Measurements from ENCODE around the gene FUBP3.

The FUBP3 gene

DNA sequence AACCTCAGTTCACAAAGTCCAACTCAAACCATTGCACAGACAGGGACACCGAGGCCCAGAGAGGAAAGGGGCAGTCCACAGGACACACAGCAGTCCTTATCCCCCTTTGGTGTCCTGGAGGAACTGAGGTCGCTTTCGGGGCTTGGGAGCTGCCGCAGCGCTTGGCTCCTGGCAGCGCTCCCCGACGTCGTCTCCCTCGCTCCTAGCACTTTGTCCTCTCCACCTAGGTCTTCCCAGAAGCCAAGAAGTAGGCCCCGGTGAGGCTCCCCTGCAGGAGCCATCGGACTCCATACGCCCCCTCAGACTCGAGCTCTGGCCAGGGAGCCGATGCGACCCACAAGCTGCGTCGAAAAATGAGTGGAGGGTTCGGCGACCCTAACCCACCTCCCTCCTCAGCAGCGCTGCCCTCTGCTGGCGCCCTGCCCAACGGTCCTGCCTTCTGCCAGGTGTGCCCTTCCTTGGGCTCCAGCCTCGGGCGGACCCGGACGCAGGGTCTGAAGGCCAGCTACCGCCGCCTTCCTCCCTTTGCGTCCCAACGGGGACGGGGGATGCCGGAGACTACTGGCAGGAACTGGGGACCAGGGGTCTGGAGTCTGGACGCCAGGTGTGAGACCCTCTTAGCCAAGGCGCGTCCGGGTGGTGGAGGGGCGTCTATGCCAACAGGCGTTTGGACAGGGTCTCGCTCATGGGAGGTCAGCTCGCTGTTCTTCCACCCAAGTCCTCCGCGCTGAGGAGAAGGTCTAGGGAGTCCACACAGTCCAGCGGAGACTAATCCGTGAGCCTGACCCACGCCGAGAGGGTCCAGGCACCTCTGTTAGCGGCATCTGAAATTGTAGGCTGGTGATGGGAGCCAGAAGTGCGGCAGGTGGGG, 83.0 kb downstream of the FUBP3 start:
- Histone ChIP-seq H3K9ac (ENCODE audit: low read length) (no peak overlapping the region), H2AFZ (ENCODE audit: low read depth, low read length, severe bottlenecking) (no peak overlapping the region), H3K79me2 (ENCODE audit: insufficient read depth, low read length) (no peaks in the 10 kb centered on the region), H3K27ac (ENCODE audit: low read depth, low read length) (no peak overlapping the region), H4K20me1 (ENCODE audit: low read depth, low read length) (no peaks in the 10 kb centered on the region), H3K36me3 (ENCODE audit: low read length) (no peaks in the 10 kb centered on the region), H3K4me2 (ENCODE audit: low read depth, low read length, poor library complexity, severe bottlenecking) (no peak overlapping the region), H3F3A (ENCODE audit: insufficient read depth) (no peaks in the 10 kb centered on the region), H3K27me3 (ENCODE audit: low read length) (no peaks in the 10 kb centered on the region), H3K9me2 (replicated peaks; ENCODE audit: insufficient read depth, low read length) (no peaks in the 10 kb centered on the region), H3K9me3 (ENCODE audit: insufficient read depth, low read length) (no peaks in the 10 kb centered on the region), H3K4me3 (ENCODE audit: insufficient read depth, low read length, poor library complexity, severe bottlenecking) (no peak overlapping the region)
- TF ChIP-seq EZH2phosphoT487 (conservative IDR thresholded peaks at IDR 0.05; ENCODE audit: low read length): no peak
- TF ChIP-seq, protein P1, sequence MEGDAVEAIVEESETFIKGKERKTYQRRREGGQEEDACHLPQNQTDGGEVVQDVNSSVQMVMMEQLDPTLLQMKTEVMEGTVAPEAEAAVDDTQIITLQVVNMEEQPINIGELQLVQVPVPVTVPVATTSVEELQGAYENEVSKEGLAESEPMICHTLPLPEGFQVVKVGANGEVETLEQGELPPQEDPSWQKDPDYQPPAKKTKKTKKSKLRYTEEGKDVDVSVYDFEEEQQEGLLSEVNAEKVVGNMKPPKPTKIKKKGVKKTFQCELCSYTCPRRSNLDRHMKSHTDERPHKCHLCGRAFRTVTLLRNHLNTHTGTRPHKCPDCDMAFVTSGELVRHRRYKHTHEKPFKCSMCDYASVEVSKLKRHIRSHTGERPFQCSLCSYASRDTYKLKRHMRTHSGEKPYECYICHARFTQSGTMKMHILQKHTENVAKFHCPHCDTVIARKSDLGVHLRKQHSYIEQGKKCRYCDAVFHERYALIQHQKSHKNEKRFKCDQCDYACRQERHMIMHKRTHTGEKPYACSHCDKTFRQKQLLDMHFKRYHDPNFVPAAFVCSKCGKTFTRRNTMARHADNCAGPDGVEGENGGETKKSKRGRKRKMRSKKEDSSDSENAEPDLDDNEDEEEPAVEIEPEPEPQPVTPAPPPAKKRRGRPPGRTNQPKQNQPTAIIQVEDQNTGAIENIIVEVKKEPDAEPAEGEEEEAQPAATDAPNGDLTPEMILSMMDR (IDR thresholded peaks at IDR 0.05; ENCODE audit: insufficient read depth, low read length, poor library complexity, severe bottlenecking): no peak

DNA sequence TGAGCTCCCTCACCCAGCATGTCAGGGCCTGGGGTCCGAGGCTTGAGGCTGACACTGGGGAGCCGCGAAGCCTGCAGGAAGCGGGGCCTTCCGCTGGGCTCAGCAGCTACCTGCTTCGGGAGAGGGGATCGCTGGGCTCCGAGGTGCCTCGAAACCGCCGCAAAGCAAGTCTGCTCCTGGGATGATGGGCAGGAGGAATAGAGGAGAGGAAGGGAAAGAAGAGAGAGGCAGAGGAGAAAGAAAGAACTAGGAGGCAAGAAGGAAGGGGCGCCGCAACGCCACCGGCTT, 83.5 kb downstream of the FUBP3 start:
- Histone ChIP-seq H3K9me3 (ENCODE audit: insufficient read depth, low read length) (no peaks in the 10 kb centered on the region), H3K27ac (ENCODE audit: low read depth, low read length) (no peak overlapping the region), H3K9me2 (replicated peaks; ENCODE audit: insufficient read depth, low read length) (no peaks in the 10 kb centered on the region), H2AFZ (ENCODE audit: low read depth, low read length, severe bottlenecking) (no peak overlapping the region), H4K20me1 (ENCODE audit: low read depth, low read length) (no peaks in the 10 kb centered on the region), H3F3A (ENCODE audit: insufficient read depth) (no peaks in the 10 kb centered on the region), H3K4me2 (ENCODE audit: low read depth, low read length, poor library complexity, severe bottlenecking) (no peak overlapping the region), H3K36me3 (ENCODE audit: low read length) (no peaks in the 10 kb centered on the region), H3K9ac (ENCODE audit: low read length) (no peak overlapping the region), H3K27me3 (ENCODE audit: low read length) (no peaks in the 10 kb centered on the region), H3K79me2 (ENCODE audit: insufficient read depth, low read length) (no peaks in the 10 kb centered on the region), H3K4me3 (ENCODE audit: insufficient read depth, low read length, poor library complexity, severe bottlenecking) (no peak overlapping the region)
- TF ChIP-seq, protein P1 (IDR thresholded peaks at IDR 0.05; ENCODE audit: insufficient read depth, low read length, poor library complexity, severe bottlenecking): no peak
- no peak for TF ChIP-seq EZH2phosphoT487 (conservative IDR thresholded peaks at IDR 0.05; ENCODE audit: low read length)

DNA sequence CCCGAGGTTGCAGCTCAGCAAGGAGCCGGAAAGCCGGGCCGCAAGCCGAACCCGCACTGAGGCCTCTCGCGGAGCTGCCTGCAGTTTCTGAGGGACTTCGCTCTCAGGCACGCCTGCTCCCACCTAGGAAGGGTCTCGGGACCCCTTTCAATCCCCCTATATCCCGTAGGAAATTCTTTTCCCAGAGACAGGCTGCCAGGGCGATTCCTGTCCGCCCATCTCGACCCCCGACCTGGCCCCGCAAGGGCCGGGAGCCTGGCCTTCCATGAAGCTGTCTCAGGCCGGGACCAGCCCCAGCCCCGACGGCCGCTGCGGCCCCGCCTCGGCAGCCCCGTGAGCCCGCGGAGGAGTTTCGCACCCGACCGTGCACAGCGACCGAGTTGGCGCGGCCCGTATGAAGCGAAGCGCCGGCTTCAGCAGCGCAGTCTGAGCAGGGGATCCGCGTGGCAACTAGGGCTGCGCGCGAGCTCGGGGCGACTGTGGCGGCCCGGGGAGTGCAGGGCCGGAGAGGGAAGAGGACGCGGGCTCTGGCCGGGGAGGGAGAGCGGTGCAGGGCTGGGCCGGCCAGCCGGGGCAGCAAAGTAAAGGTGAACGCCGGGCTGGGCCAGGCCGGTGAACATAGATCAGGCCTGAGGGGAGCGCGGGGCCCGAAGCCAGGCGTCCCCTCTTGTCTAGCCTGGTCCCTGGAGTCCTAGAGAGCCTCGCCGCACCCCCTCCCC, 84.0 kb downstream of the FUBP3 start:
- Histone ChIP-seq H3K79me2 (ENCODE audit: insufficient read depth, low read length) (no peaks in the 10 kb centered on the region), H4K20me1 (ENCODE audit: low read depth, low read length) (no peaks in the 10 kb centered on the region), H3K27ac (ENCODE audit: low read depth, low read length) (no peak overlapping the region), H3K9me3 (ENCODE audit: insufficient read depth, low read length) (no peaks in the 10 kb centered on the region), H2AFZ (ENCODE audit: low read depth, low read length, severe bottlenecking) (no peak overlapping the region), H3K9me2 (replicated peaks; ENCODE audit: insufficient read depth, low read length) (no peaks in the 10 kb centered on the region), H3K4me3 (ENCODE audit: insufficient read depth, low read length, poor library complexity, severe bottlenecking) (no peak overlapping the region), H3K27me3 (ENCODE audit: low read length) (no peaks in the 10 kb centered on the region), H3K9ac (ENCODE audit: low read length) (no peak overlapping the region), H3K36me3 (ENCODE audit: low read length) (no peaks in the 10 kb centered on the region), H3K4me2 (ENCODE audit: low read depth, low read length, poor library complexity, severe bottlenecking) (no peak overlapping the region), H3F3A (ENCODE audit: insufficient read depth) (no peaks in the 10 kb centered on the region)
- no peak for TF ChIP-seq EZH2phosphoT487 (conservative IDR thresholded peaks at IDR 0.05; ENCODE audit: low read length)
- TF ChIP-seq, protein P1 (IDR thresholded peaks at IDR 0.05; ENCODE audit: insufficient read depth, low read length, poor library complexity, severe bottlenecking): no peak

Data from SU-DHL-6 (cell line).